HG03460 (cell line): Measurements from ENCODE around the gene BET1L.

Experiments
- ATAC-seq: cut with Tn5 transposase; IDR thresholded peaks from one replicate; pipeline ENCODE4 v1.9.1; 2021; ENCODE audit not compliant: unreplicated experiment

The BET1L gene

DNA sequence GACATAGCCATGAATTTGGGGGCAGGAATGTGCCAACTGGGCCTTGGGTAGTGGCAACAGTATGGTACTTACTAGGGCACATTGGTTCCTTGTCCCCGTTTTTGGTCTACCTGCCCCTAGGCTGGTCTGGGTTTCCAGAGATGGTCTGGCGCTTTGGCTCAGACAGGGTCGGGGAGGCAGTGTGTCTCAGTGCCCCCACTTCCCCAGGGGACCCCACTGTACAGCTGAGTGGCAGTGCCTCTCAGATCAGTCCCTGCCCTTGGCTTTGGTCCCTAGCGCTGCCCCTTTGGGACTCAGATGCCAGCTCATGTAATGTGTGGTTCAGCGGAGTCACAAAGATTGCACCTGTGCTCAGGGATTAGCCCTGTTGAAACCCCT, 3.6 kb upstream of the BET1L start:
- no peak for ATAC-seq

DNA sequence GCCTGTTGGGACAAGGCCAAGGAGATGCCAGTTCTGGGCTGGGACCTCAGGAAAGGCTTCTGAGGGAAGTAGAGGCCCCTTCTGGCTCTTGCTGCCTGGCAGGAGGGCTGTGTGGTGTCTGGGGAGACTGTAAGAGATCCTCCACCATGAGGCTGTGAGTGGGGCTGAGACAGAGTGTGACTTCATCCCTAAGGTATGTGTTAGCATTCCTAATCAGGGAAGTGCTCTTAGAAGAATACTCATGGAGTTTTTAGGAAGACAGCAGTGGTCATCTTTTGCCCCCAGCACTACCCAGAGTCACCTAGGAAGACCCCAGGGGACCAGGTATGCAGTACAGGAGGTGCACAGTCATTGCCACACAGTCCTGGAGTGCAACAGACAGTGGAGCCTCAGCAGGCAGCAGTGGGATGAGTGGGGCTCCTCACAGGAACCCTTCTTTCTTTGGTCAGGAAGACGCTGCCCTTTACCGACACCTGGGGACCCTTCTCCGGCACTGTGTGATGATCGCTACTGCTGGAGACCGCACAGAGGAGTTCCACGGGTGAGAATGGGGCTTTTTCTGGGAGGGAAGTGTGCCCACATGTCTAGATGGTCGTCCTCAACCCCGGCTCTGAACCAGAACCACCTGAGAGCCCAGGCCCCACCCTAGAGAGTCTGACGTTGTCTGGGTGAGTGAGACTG, 3.1 kb upstream of the BET1L start:
- ATAC-seq = no peak

- no peak for ATAC-seq
Measured at GRCh38 chr11:209275-210121, 2.3 kb upstream of the BET1L start.

- no peak for ATAC-seq
Measured at GRCh38 chr11:208917-209260, 1.7 kb upstream of the BET1L start.

DNA sequence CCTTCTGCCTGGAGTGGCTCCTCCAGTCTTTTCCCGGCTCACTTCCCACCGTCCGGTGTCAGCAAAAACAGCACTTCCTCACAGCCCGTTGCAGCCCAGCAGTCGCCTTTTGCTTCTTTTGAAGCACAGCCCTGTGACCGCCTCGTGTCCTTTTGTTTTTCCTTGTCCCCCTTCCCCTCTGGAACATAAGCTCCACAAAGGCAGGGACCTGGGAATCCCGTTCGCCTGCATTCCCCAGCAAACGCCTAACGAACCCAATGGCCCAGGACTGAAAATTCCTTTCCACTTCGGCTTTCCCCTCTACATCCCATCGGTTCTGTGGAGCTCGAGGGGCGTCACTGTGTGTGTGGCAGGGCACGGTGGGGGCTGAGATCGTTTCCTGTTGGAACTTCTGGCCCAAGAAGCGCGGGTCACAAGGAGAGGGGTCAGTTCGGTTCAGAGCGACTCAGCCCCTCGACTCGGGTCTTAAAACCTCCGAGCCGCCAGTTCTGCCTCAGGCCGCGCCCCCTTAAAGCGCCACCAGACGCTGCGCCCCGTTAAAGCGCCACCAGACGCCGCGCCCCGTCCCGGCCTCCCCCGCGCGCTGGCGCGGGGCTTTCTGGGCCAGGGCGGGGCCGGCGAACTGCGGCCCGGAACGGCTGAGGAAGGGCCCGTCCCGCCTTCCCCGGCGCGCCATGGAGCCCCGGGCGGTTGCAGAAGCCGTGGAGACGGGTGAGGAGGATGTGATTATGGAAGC, 1.1 kb upstream of the BET1L start:
- peak; percentile 35 for ATAC-seq

- no peak for ATAC-seq
Measured at GRCh38 chr11:207863-208180, 623 bp upstream of the BET1L start.

GRCh38 chr11:206526-207207, 532 bp downstream of the BET1L start:
- ATAC-seq = peak; percentile 1

- ATAC-seq = no peak
Measured at GRCh38 chr11:206002-206384, 1.2 kb downstream of the BET1L start.

- ATAC-seq = no peak
Measured at GRCh38 chr11:205221-206001, 1.8 kb downstream of the BET1L start.

GRCh38 chr11:204587-205109, 2.6 kb downstream of the BET1L start:
- ATAC-seq = no peak

GRCh38 chr11:203945-204586, 3.1 kb downstream of the BET1L start:
- ATAC-seq = no peak

GRCh38 chr11:203056-203944, 3.9 kb downstream of the BET1L start:
- ATAC-seq = no peak

DNA sequence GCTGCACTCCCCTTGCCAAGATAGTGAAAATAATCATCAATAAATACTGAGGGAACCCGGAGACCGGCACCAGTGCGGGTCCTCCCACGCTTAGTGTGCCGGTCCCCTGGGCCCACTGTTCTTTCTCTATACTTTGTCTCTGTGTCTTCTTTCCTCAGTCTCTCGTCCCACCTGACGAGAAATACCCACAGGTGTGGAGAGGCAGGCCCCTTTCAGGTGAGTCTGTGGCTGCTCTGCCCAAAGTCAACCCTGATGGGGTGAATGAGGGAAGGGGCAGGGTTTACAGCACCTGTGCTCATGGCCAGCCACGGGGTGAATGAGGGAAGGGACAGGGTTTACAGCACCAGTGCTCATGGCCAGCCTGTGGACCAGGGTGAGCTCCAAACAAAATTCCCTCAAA, 4.7 kb downstream of the BET1L start:
- no peak for ATAC-seq

- no peak for ATAC-seq
Measured at GRCh38 chr11:201966-202365, 5.2 kb downstream of the BET1L start.

GRCh38 chr11:200224-201003, 6.8 kb downstream of the BET1L start:
- ATAC-seq = no peak

DNA sequence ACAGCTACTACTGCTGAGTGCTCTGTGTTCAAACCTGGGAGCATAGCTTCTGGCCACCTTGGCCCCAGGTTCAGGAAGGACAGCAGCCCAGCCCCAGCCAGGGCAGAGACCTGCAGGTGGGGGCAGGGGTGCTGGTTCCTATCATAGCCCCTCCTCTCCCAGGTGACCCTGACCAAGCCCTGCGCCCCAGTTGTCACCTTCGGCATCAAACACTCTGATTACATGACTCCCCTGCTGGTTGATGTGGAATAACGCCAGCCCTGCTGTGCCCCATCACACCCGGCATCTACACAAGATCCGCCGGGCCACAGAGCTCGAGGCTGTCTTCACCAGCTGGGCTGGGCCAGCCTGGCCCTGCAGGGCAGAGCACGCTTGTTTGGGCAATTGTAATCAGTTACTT, 7.4 kb downstream of the BET1L start:
- ATAC-seq = no peak

- no peak for ATAC-seq
Measured at GRCh38 chr11:199004-199581, 8.1 kb downstream of the BET1L start.

DNA sequence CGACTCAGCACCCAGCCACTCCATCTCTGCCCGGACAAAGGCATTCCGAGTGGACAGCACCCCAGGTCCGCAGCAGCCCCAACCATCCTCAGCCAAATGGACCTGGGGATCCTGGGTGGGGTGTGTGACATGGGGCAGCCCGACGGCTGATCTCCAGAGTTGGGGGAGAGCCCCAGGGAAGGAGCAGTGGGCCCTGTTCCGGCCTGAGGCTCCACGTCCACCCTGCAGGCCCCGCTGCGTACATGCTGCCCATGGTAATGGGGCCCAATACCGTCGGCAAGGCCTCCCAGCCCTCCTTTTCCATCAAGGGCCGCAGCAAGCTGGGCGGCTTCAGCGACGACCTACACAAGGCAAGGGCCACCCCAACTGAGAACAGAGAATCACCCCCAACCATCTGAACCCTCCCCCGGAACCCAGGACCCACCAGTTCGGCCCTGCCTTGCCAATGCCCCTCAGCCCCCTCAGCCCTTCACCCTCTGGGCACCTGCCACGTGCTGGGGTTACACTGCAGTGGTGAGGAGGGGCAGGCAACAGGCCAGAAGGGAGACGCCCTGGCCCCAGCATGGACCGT, 8.9 kb downstream of the BET1L start:
- no peak for ATAC-seq
